Measurements from ENCODE around the gene PPIG.

The PPIG gene

GRCh38 chr2:169653636-169654035, 69.5 kb downstream of the PPIG start:
- ChIA-PET POLR2A (no interaction called here), CTCF (interaction anchor here (1.4 kb wide), 1 partner anchor 16 kb away, joined by 3 read pairs; no protein-coding TSS in a partner anchor)

GRCh38 chr2:169656164-169656563, 72.0 kb downstream of the PPIG start:
- DNase-seq (ENCODE audit: low read depth, low spot score) = no peak
- CTCF ChIA-PET = interaction anchor here (0.9 kb wide), 1 partner anchor 13 kb away, joined by 4 read pairs; no protein-coding TSS in a partner anchor
- no peak for TF ChIP-seq CTCF (IDR thresholded peaks at IDR 0.05; ENCODE audit: insufficient read depth, low read length, missing control alignments)
- H3K4me3 ChIP-seq (ENCODE audit: low read depth, low read length) = no peak overlapping the region
- POLR2A ChIA-PET = no interaction called here

More at GRCh38 chr2:169653636-169654035, 69.5 kb downstream of the PPIG start:
- TF ChIP-seq CTCF (IDR thresholded peaks at IDR 0.05; ENCODE audit: insufficient read depth, low read length, missing control alignments) = no peak
- H3K4me3 ChIP-seq (ENCODE audit: low read depth, low read length) = no peak overlapping the region
- DNase-seq (ENCODE audit: low read depth, low spot score) = no peak

- ChIA-PET POLR2A (no interaction called here), CTCF (no interaction called here)
- H3K4me3 ChIP-seq (ENCODE audit: low read depth, low read length) = no peak overlapping the region
- no peak for DNase-seq (ENCODE audit: low read depth, low spot score)
- TF ChIP-seq CTCF (IDR thresholded peaks at IDR 0.05; ENCODE audit: insufficient read depth, low read length, missing control alignments) = no peak
Observed at GRCh38 chr2:169658877-169659276, 74.7 kb downstream of the PPIG start.

- CTCF ChIA-PET = no interaction called here
- no peak for DNase-seq (ENCODE audit: low read depth, low spot score)
- POLR2A ChIA-PET = no interaction called here
- TF ChIP-seq CTCF (IDR thresholded peaks at IDR 0.05; ENCODE audit: insufficient read depth, low read length, missing control alignments) = no peak
- H3K4me3 ChIP-seq (ENCODE audit: low read depth, low read length) = no peak overlapping the region
Observed at GRCh38 chr2:169659320-169659719, 75.2 kb downstream of the PPIG start.

- no peak overlapping the region for H3K4me3 ChIP-seq (ENCODE audit: low read depth, low read length)
- no peak for TF ChIP-seq CTCF (IDR thresholded peaks at IDR 0.05; ENCODE audit: insufficient read depth, low read length, missing control alignments)
- POLR2A ChIA-PET = no interaction called here
- CTCF ChIA-PET = no interaction called here
- no peak for DNase-seq (ENCODE audit: low read depth, low spot score)
Observed at GRCh38 chr2:169661265-169661664, 77.1 kb downstream of the PPIG start.

- ChIA-PET CTCF (no interaction called here), POLR2A (interaction anchor here (0.7 kb wide), 1 partner anchor 136 kb away, joined by 3 read pairs; the partner anchor contains the start of gene SSB)
- no peak for TF ChIP-seq CTCF (IDR thresholded peaks at IDR 0.05; ENCODE audit: insufficient read depth, low read length, missing control alignments)
- H3K4me3 ChIP-seq (ENCODE audit: low read depth, low read length) = no peak overlapping the region
- DNase-seq (ENCODE audit: low read depth, low spot score) = no peak
Observed at GRCh38 chr2:169662744-169663143, 78.6 kb downstream of the PPIG start.
